NCI-H1930 (cell line): ENCODE results near the gene GNAT3.

Experiments used
- DNase-seq, 2 experiments: peaks; one replicate each; lab custom pipeline; 2025; lab: John Stamatoyannopoulos, UW

GNAT3 gene

DNA sequence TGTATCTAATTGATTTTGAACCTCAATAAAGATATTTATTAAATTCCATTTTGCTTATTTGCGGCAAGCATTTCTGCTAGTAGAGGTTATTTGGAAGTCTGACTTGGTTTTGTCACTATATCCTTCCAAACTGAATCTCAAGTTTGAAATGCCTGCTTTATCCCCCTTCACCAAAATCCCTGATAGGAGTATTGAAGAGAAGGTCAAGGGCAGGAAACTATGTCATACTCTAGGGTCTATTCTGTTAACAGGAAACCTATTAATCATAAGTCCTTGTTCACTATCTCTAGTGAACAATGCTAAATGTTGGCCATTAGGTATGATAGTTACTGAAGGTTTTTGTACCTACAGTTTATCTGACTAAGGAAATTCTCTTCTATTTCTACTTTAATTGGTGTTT, 11.5 kb downstream of the GNAT3 start:
- DNase-seq: no peak

DNA sequence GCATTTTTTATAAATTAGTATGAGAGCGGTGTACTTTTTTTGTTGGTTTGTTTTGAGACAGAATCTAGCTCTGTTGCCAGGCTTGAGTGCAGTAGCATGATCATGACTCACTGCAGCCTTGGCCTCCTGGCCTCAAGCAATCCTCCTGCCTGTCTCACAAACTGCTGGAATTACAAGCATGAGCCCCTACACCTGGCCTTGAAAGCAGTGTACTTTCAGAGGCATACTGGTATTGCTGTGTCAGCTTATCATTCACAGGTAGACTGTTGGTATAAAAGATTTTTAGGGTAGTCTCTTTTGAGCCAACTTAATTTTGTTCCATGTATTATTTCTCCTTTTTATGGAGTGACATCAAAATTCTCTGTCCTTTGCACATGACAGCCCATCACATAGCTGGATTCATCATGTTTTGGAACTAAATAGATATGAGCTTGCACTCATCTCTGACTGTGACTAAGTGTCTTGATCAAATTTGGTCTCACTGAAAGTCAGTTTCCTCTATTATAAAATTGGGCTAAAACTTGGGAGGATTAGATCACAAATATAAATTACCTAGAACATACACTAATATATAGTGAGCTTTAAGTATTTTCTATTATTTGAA, 12.4 kb downstream of the GNAT3 start:
- DNase-seq: no peak

DNA sequence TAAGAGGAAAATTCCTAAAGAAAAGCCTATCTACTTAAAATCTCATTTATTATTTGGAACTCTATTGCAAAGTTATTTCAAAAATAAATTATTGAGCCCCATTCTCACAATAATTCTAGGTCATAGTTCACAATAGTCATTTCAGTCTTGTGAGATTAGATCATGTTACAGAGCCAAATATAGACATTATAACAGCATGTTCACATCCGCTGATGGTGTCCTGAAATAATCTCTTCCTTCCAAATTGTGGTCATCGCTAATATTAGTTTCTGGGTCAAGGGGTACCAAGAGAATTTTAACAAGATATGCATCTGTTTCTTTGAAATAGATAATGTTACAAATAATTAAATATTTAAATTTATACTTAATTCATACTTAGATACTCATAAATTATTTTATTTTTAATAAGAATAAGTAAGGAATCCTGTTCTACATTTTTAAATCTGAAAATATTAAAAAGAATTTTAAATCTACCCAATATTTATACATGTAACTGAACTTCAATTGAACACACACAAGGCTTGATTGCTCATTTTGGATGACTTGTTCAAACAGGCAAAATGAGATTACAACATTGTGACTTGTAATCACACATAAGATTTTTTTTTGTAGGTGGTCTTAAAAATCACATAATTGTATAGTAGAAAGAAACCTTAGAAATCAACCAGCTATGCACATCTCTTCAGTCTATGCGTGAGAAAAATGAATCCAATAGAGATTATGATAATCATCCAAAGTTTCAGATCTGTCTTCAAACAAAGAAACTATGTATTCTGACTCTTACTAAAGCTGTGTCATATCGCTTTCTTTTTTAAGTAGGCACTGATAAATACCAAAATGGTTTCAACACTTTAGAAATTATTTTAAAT, 13.1 kb downstream of the GNAT3 start:
- DNase-seq: no peak

DNA sequence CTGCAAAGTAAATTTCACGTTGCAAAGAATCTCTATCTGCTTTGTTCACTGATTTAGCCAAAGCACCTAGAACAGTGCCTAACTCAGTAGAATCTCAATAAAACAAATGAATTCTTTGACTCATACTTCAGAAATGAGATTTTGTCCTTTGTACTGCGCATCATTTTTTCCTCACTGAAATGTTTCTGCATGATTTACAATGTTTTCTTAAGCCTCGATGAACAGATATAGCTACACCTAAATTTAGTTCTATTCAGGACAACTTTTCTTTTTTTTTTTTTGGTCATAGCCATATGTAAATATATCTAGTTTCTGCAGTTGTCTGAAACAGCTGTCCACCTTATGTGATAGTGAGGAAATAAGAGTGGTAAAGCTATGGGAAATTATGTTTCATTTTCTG, 15.3 kb downstream of the GNAT3 start:
- DNase-seq: no peak

DNA sequence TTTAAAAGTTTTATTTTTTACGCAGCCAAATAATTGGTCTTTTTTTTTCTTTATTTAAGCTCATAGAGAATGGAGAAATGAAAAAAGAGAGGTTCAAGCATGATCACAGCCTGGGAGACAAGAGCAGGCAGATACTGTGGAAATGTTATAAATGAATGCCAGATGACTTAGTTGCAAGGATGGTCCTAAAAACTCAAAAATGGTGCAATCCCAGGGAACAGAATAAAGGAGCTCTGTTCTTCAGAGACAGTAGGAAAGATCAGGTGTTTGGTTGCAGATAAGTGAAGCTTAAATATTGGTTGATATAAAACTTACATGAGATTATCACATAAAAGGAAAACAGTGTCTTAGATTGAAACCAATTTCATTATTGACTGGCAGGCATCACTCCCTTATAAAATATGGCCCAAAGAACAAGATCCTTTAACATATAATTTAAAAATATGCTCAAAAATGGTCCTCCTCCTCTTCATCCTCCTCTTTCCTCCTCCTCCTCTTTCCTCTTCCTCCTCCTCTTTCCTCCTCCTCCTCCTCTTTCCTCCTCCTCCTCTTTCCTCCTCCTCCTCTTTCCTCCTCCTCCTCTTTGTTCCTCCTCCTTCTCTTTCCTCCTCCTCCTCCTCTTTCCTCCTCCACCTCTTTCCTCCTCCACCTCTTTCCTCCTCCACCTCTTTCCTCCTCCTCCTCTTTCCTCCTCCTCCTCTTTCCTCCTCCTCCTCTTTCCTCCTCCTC, 18.6 kb downstream of the GNAT3 start:
- no peak for DNase-seq

DNA sequence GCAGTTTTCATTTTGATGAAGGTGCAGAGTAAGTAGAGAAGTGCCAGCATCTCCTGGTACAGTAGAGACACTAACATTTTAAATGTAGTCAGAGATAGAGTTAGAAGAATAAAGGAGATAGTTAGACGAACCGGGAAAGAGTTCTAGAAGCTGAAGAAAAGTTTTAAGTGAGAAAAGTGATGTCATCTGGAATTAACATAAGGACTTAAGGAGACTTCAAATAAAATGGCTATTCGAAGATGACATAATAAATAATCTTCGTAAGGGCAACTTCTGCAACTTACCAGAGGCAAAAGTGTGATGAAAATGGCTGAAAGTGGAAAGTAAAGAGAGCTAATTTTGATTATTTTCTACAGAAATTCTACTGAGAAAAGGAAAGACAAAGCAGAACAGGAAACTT, 20.4 kb downstream of the GNAT3 start:
- no peak for DNase-seq

DNA sequence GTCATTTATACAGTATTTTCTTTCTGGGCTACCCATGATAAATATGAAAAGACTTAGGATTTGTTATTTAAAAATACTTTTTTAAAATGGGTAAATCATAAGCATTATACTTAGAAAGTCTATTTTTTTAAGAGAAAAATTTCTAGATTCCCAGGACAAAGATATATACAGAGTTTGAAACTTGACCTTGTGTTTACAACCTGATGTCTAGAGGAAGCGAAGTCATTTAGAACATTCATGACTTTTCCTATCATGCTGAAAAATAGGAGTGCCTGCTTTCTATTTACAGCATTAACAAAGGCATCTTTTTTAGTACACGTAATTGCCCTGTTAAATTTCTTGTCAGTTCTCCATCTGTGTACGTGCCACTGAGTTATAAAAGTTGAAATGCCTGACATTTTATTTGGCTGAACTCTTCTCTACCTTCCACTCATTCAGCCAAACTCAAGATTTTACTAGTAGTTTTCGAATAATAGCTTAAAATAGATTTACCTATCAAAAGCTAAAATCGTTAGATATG, 23.0 kb downstream of the GNAT3 start:
- DNase-seq: no peak

DNA sequence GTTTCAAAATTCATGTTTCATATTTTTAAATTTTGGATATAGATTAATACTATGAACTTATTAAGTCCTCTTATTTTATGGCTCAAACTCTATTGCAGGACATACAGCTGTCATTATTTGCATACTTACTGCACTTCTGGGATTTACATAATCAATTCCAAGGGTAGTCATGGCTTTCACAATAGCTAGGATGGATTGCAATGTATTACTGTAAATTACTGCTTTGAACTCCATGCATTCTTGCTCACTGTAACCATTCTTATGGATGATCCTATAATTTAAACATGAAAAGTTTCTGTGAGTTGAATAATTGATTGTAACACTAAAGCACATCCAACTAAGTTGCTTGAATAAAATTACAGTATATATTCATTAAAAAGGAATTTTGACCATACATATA, 23.5 kb downstream of the GNAT3 start:
- no peak for DNase-seq

DNA sequence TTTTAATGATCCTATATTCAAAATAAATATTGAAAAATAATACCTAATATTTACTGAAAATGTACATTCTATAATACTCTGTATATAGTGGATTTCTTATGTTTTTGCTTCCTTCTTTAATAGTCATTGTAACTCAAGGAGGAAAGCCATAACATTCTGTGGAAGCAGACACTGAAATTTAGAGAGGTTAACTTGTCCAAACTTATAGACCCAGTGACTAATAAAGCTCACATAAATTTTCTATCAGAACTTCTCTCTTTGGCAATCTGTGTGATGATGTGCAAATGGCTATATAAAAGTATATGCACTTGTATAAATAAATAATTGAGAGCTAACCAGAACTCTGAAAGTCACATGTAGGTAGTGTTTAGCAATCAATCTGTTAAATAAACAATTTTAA, 26.1 kb downstream of the GNAT3 start:
- DNase-seq: no peak

DNA sequence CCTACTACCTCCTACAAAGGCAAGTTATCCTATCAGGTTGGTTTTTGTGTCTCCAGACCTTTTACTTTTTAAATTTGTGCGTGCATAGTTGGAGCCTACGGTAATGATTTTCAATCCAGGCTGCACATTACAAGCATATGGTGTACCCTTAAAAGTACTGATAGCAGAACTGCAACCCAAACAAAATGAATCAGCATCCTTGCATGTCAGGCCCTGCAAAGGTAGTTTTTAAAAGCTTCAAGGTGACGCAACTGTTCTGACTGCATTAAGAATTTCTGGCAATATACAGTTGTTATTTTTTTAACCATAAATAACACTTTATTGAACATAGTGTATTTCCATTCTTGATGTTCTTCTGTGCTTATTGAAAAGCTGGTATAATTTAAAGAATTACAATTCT, 28.9 kb downstream of the GNAT3 start:
- DNase-seq: no peak

DNA sequence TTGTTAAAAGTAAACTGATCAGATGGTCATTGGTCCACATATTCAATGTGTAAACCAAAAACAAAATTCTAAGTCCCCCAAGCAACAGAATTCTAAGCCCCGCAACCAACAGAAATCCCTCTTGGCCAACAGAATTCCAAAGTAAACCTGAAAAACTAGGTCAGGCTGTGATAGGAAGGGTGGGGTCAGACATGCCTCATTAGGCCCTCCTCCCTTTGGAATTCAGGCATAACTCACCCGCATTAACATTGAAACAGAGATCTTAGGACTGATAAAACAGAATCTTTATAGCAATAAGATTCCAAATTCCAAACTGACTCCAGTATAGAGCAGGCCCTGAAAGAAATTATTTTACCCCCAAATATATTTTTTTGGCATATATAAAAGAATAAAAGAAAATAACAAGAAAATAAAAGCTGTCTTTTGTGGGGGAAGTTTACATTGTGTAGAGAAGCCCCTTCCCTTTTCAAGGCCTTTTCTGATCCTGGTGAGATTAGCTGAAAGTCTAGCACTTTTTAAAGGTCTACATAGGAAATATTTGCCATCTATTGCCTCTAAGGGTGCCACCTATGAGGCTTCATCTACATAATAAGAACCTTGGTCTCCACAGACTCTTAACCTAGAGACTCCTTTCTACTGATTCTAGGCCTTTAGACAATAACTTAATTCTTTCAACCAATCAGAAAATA, 30.5 kb downstream of the GNAT3 start:
- DNase-seq: no peak

DNA sequence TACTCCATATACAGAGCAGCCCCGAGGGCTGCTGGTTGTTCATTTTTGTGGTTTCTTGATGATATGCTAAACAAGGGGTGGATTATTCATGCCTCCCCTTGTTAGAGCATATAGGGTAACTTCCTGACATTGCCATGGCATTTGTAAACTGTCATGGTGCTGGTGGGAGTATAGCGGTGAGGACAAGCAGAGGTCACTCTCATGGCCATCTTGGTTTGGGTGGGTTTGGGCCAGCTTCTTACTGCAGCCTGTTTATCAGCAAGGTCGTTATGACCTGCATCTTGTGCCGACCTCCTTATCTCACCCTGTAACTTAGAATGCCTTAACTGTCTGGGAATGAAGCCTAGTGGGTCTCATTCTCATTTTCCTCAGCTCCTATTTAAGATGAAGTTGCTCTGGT, 31.3 kb downstream of the GNAT3 start:
- DNase-seq: no peak

DNA sequence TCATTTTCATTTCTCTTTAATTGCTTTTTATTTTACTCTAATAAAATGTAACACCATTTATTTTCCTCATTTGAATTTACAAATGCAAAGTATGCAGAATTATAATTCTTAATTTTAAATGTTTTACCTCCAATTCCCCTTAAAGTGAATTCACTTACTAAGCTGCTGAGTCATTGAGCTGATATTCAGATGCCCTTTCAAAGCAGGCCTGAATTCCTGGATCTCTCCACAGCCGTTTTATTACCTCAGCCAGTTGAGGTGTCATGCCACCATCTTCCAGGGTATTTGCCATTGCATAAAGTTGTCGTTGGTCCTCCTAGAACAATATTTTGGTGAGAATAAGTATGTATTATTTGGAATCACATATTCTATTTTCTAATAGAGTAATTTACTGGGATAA, 33.2 kb downstream of the GNAT3 start:
- no peak for DNase-seq

DNA sequence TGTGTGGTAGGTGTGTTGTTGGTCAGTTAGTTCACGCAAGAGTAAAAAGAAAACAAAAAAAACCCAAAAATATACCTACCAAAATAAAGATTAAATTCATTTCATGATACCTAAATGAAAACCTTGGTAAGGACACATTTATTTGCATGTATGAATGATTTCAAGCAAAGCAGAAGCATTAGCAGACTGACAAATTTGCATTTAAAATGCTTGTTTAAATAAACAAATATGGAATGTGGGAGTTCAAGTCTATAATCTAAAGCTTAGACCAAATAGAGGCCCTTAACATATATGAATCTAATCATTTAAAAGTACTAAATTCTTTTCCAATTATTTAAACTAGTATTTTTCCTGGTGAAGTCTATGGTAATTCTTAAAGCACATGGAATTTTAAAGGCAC, 35.8 kb downstream of the GNAT3 start:
- no peak for DNase-seq

DNA sequence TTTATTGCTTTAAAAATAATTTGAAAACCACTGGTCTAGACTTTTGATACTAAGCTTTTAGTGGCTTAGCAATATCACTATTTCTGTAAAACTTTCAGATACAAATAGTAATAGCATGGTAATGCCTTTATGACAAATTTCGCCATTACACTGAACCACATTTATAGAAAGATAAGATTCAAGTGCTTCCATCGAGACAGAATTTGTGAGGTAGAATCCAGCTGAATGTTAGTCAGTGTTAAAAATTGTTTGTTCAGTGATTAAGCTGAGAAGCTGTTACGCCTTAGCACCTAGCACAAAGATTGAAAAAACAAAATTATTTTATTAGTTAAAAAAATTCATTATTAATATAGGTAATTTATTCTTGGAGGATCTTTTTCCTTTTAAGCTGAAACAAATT, 36.5 kb downstream of the GNAT3 start:
- no peak for DNase-seq

DNA sequence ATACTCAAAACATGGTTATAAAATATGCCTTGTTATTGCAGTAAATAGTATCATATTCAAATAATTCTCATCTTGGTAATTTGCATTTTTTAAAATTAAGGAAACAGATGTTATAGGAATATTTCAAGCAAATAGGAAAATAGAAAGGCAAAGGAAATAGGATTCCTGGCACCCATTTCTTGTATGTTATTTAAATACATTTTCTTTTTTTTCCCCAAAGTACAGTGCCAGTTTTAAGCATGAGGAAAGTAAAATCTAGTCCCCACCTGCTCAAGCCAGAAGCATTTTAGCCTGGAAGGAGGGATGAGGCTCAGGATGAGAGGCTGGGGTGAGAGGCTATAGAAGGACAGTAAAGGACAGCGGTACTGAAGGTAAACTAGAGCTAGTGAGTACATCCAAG, 38.1 kb downstream of the GNAT3 start:
- no peak for DNase-seq

DNA sequence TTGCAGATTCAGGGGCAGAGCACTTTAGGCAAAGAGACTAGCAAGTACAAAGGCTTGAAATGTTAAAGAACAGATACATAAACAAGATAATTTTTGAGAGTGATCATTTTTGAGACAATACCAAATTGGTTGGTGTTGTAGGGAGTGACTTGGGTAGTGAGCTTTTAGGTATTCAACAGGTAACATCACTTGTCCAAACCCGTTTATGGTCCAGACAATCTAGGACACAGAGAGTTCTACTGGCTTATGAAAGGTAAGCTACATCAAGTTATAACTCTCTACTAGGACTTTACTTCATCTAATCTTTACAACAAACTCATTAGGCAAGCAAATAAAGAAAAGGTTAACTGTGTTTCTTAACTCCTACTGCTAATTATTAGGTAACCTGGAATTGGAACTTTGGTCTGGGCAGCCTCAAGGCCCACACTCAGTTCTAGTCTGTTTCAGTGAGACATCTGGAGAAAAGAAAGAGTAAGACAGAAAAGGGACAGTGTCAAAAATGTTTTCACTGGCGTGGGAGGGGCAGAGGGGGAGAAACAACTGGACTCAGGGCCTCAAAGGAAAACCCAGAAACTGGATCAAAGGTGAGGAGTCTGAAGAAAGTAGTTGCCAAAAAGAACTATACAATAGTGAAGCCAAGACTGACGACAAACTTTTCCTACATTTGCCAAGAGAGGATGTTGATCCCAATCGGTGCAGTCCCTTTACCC, 39.2 kb downstream of the GNAT3 start:
- no peak for DNase-seq

DNA sequence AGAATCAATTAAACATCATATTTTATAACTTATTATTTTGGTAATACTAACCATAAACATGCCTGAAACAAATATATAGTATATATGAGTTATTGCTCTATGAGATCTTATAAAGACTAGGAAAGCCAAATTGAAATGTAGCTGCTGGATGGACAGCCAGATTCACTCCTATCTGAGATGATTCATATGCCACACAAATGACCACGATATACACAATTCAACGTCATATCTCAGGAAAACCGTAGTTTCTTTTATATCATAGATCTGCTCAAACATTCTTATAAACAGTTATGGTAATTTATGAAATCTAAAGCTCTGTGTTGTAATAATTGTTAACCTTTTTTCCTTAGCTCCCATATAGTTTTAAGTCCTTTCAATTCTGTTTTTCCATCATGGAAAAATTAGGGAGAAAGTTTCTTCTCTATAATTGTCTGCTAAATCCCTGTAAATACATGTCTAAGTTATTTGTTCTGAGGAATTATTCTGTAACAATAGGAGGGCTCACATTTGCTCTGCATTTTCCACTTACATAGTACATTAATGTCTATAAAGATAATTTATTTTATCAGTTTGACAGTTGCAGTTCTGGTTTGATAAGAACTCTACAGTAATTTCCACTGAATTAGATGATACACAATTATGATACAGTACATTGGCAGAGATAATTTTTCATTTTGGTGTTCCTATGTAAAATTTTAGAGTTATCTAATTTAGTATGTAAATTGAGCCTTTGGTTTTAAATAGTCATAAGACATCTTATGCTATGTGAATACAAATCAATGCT, 42.7 kb downstream of the GNAT3 start:
- no peak for DNase-seq

DNA sequence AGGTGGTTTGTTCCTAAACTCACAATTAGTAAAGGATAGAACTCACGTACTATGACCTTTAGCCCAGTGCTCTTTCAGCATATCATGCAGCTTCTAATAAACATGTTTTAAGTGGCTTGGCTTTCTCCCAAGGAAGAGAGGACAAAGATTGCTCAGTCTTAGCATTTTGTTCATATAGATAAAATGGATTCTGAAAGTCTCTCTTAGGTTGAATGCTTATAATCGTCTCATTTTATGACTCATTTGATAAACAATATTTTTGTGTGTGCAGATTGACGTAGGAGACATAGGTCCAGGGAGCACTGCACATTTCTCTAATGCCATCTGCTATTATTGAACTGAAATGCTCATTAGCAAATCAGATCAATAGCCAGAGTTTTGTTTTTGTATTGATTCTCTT, 44.8 kb downstream of the GNAT3 start:
- peak in 1 of 2 experiments; percentile 53 for DNase-seq

DNA sequence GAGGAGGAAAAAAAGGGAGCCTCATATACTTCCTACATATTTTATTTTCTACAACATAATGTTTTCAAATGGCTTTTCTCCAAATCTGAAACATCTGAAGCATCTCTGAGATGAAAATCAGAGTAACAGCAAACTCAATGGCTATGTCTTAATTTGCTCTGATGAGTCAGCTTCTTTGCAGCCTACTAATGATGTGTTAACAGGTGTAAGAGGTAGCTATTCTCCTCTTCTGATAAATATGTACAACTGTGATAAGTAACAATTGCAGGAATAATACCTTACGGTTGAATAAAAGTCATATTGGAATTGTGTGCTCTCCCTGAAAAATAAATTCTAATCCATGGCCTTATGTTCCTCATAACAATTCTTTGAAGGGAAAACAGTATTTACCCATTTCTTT, 45.2 kb downstream of the GNAT3 start:
- no peak for DNase-seq

DNA sequence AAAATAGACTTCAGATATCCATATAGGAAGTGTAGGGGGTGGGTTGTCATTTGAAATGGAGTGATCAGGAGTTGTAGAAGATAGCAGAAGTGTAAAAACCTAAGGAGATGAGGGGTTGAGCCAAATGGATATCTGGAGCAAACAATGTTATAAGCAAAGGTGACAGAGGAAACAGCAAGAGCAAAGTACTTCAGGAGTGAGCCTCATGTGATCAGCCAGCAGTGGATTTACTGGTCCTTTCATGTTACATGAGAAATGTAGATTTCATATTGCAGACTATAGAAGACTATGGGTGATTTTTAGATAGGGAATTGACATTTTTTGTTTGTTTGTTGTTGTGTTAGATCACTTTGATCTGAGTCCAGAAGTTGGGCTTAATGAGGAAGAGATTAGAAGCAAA, 47.7 kb downstream of the GNAT3 start:
- DNase-seq: no peak
